MM.1S (cell line): ENCODE measurements around the gene ITGA3.

Source experiments
- DNase-seq: peaks from one replicate; pipeline ENCODE4 v3.0.0-alpha.2; 2015
- H2AFZ ChIP-seq: fragments of 300-600 bp; sonication (generic); 2 replicates; pipeline ENCODE4 v1.6.0; 2016; ENCODE audit warnings: antibody characterized with exemption, low read length
- H3F3A ChIP-seq: fragments of 300-600 bp; sonication (generic); 2 replicates; pipeline ENCODE4 v1.6.1; 2016; ENCODE audit warnings: mild to moderate bottlenecking, antibody characterized with exemption, low read length, moderate library complexity, mixed read lengths; ENCODE audit not compliant: insufficient read depth
- H3K27ac ChIP-seq: fragments of 300-600 bp; sonication (generic); 2 replicates; pipeline ENCODE4 v1.5.1; 2016; ENCODE audit warnings: mild to moderate bottlenecking, low read length
- H3K27me3 ChIP-seq: fragments of 300-600 bp; sonication (generic); replicated peaks from 2 replicates; pipeline ENCODE4 v1.6.0; 2016; ENCODE audit warnings: low read length; ENCODE audit not compliant: insufficient read depth
- H3K36me3 ChIP-seq: fragments of 300-600 bp; sonication (generic); replicated peaks from 2 replicates; pipeline ENCODE4 v1.6.1; 2016; ENCODE audit warnings: mild to moderate bottlenecking, low read length, mixed read lengths; ENCODE audit not compliant: insufficient read depth
- H3K4me1 ChIP-seq: fragments of 300-600 bp; sonication (generic); 2 replicates; pipeline ENCODE4 v1.6.1; 2016; ENCODE audit warnings: low read length, mixed read lengths
- H3K4me2 ChIP-seq: fragments of 300-600 bp; sonication (generic); 2 replicates; pipeline ENCODE4 v1.6.0; 2016; ENCODE audit warnings: low read depth, low read length
- H3K4me3 ChIP-seq: fragments of 300-600 bp; sonication (generic); 2 replicates; pipeline ENCODE4 v1.5.1; 2016; ENCODE audit warnings: low read length, mixed read lengths
- H3K79me2 ChIP-seq: fragments of 300-600 bp; sonication (generic); 2 replicates; pipeline ENCODE4 v1.6.1; 2016; ENCODE audit warnings: mixed run types, low read length, mixed read lengths
- H3K9ac ChIP-seq: fragments of 300-600 bp; sonication (generic); 2 replicates; pipeline ENCODE4 v1.6.1; 2016; ENCODE audit warnings: low read length, mixed read lengths
- H3K9me2 ChIP-seq: fragments of 300-600 bp; sonication (generic); replicated peaks from 2 replicates; pipeline ENCODE4 v1.6.1; 2016; ENCODE audit warnings: mild to moderate bottlenecking, low read length, mixed read lengths; ENCODE audit not compliant: insufficient read depth
- H3K9me3 ChIP-seq: fragments of 300-600 bp; sonication (generic); replicated peaks from 2 replicates; pipeline ENCODE4 v1.6.1; 2016; ENCODE audit warnings: mild to moderate bottlenecking, low read length, mixed read lengths; ENCODE audit not compliant: insufficient read depth
- H4K20me1 ChIP-seq: fragments of 300-600 bp; sonication (generic); 2 replicates; pipeline ENCODE4 v1.6.1; 2016; ENCODE audit warnings: mild to moderate bottlenecking, low read length, moderate library complexity, mixed read lengths; ENCODE audit not compliant: insufficient read depth
- CTCF ChIP-seq: fragments of 300-600 bp; sonication (generic); IDR thresholded peaks from 2 replicates; pipeline ENCODE4 v1.5.1; 2016; ENCODE audit warnings: antibody characterized with exemption, low read length, mixed read lengths
- EZH2 ChIP-seq: fragments of 300-600 bp; sonication (generic); optimal IDR thresholded peaks from 2 replicates; pipeline ENCODE3; 2017; ENCODE audit warnings: low read depth, mild to moderate bottlenecking, antibody characterized with exemption, low read length, mixed read lengths
- EZH2phosphoT487 ChIP-seq: fragments of 300-600 bp; sonication (generic); IDR thresholded peaks from 2 replicates; pipeline ENCODE4 v1.6.1; 2018; ENCODE audit warnings: antibody characterized with exemption, low read length

ITGA3 gene

GRCh38 chr17:50110591-50111349, 54.9 kb downstream of the ITGA3 start:
- Histone ChIP-seq H2AFZ (no peak overlapping the region), H3K36me3 (no peaks in the 10 kb centered on the region), H3K27ac (no peak overlapping the region), H3K4me1 (no peaks in the 10 kb centered on the region), H3K27me3 (no peaks in the 10 kb centered on the region), H3K9ac (no peak overlapping the region), H3K4me3 (no peak overlapping the region), H4K20me1 (no peaks in the 10 kb centered on the region), H3F3A (no peaks in the 10 kb centered on the region), H3K4me2 (no peak overlapping the region), H3K9me3 (no peaks in the 10 kb centered on the region), H3K9me2 (no peaks in the 10 kb centered on the region), H3K79me2 (no peaks in the 10 kb centered on the region)
- TF ChIP-seq EZH2, result no peak
- no peak for TF ChIP-seq CTCF
- TF ChIP-seq EZH2phosphoT487, result no peak
- DNase-seq, result no peak

- H3K4me3 ChIP-seq, result no peak overlapping the region
- DNase-seq, result no peak
- no peak overlapping the region for H3K4me2 ChIP-seq
- H3F3A ChIP-seq, result no peaks in the 10 kb centered on the region; the same call in 1 of the 2 replicates
- no peaks in the 10 kb centered on the region for H4K20me1 ChIP-seq
- peaks cover 5% of the 10 kb centered on the region; the same call in 1 of the 2 replicates for H3K27me3 ChIP-seq
- H3K79me2 ChIP-seq, result no peaks in the 10 kb centered on the region
- no peak overlapping the region for H2AFZ ChIP-seq
- H3K9me3 ChIP-seq, result no peaks in the 10 kb centered on the region
- no peak for TF ChIP-seq CTCF
- no peak for TF ChIP-seq EZH2
- no peak for TF ChIP-seq EZH2phosphoT487
- H3K9me2 ChIP-seq, result no peaks in the 10 kb centered on the region
- 0 out of 2 replicates have a peak, but pooled peaks cover 4% of the 10 kb centered on the region for H3K4me1 ChIP-seq
- no peak overlapping the region for H3K9ac ChIP-seq
- no peaks in the 10 kb centered on the region for H3K36me3 ChIP-seq
- H3K27ac ChIP-seq, result no peak overlapping the region
Observed at GRCh38 chr17:50111673-50112655, 56.1 kb downstream of the ITGA3 start.

- H3K27ac ChIP-seq, result no peak overlapping the region
- no peaks in the 10 kb centered on the region for H3K36me3 ChIP-seq
- H3K4me3 ChIP-seq, result no peak overlapping the region
- no peaks in the 10 kb centered on the region; the same call in 1 of the 2 replicates for H3F3A ChIP-seq
- peaks cover 9% of the 10 kb centered on the region for H3K27me3 ChIP-seq
- no peak for TF ChIP-seq EZH2phosphoT487
- no peak for TF ChIP-seq EZH2
- TF ChIP-seq CTCF, result no peak
- no peaks in the 10 kb centered on the region for H4K20me1 ChIP-seq
- no peaks in the 10 kb centered on the region for H3K9me3 ChIP-seq
- no peak overlapping the region for H3K4me2 ChIP-seq
- no peaks in the 10 kb centered on the region for H3K9me2 ChIP-seq
- no peaks in the 10 kb centered on the region for H3K79me2 ChIP-seq
- H3K9ac ChIP-seq, result no peak overlapping the region
- no peak for DNase-seq
- H3K4me1 ChIP-seq, result 0 out of 2 replicates have a peak, but pooled peaks cover 6% of the 10 kb centered on the region
- H2AFZ ChIP-seq, result no peak overlapping the region
Observed at GRCh38 chr17:50112694-50113093, 56.8 kb downstream of the ITGA3 start.
